GM21529 (cell line): ENCODE results near the gene SERINC5.

ENCODE experiments used
- ATAC-seq: cut with Tn5 transposase; IDR thresholded peaks from one replicate; pipeline ENCODE4 v1.9.1; 2021; ENCODE audit not compliant: unreplicated experiment

Gene SERINC5

DNA sequence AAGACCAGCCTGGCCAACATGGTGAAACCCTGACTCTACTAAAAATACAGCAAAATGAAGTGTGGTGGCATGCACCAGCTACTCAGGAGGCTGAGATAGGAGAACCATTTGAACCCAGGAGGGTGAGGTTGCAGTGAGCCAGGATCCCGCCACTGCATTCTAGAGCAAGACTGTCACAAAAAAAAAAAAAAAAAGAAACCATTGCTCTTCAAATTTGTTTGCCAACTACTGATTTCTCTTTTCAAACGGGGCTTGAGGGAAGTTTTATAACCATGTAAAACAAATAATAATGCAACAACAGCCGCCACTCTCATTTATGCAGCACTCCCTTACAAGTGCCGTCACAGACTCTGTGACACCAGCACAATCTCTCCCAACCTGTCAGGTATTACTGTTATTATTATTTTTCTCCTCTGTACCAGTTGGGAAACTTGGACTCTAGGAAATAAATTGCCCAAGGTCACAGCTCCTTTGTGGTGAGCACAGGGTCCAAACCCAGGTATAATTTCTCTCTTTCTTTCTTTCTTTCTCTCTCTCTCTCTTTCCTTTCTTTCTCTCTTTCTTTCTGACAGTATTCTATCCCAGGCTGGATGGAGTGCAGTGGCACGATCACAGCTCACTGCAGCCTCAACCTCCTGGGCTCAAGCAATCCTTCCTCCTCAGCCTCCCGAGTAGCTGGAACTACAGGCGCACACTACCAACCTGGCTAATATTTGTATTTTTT is 25.4 kb downstream of the SERINC5 start:
- no peak for ATAC-seq

DNA sequence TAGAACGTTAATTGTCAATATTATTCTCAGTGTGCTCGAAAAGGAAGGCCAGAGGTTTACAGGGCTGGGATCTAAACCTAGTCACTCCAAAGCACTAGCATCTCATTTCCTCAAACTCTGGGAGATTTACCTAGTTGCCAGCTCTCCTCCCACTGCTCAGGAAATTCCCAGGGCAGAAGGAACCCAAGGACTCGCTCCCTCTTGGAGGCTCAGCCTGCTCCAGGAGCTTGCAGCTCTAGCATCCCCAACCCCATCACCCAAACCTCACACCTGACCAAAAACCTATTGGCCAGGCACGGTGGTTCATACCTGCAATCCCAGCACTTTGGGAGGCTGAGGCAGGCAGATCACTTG is 26.0 kb downstream of the SERINC5 start:
- ATAC-seq = no peak

DNA sequence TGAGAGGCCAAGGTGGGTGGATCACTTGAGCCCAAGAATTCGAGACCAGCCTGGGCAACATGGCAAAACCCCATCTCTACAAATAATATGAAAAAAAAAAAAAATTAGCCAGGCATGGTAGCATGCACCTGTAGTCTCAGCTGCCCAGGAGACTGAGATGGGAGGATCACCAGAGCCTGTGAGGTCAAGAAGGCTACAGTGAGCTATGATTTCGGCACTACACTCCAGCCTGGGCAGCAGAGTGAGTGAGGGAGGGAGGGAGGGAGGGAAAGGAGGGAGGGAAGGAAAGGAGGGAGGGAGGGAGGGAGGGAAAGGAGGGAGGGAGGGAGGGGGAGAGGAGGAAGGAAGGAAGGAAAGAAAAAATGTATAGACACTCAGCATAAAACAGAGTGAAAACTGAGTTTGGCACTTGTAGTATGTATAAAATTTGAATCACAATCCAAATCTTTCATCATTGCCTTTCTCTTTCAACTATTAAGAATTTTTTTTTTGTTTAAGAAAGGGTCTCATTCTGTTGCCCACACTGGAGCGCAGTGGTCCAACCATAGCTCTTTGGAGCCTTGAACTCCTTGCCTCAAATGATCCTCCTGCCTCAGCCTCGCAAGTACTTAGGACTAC is 27.8 kb downstream of the SERINC5 start:
- ATAC-seq = no peak

DNA sequence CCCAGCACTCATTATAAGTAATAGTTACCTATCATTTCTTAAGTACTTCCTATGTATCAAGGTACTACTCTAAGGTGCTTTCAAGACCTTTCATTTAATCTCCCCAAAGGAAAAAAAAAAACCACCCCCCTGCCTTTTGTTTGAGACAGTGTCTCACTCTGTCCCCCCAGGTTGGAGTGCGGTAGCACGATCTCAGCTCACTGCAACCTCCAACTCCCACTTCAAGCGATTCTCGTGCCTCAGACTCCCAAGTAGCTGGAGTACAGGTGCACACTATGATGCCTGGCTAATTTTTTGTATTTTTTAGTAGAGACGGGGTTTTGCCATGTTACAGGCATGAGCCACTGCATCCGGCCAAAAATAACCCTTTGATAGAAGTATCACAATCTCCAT is 29.9 kb downstream of the SERINC5 start:
- no peak for ATAC-seq

DNA sequence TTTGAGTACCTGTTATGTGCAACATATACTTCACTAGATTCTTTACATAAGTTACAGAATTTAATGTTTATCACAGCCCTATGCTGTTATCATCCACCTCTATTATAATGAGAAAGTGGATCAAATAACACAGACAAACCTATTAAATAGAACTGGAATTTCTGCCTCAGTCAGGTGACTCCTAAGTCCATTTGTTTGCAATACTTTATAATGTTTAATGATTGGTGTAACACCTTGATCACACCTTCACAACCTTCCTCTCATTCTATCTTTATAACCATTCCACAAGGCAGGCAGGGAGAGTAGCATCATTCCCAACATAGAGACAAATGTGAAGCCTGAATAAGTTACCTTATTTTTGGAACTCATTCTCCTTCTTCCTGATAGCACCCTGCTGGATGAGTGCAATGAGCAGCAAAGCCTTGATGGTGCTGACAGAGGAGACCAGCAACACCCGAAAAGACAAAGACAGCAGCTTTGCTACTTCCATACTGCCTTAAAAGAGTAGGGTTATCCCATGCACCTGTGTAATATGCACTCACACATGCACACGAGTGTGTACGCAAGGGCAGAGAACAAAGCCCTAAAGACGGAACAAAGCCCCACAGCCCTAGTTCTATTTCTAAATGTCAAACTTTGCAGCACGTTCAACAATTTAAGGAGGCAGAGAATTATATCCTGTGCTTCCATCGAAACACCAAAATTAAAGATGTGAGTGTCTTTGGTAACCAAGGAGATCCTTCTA is 30.5 kb downstream of the SERINC5 start:
- ATAC-seq = no peak

DNA sequence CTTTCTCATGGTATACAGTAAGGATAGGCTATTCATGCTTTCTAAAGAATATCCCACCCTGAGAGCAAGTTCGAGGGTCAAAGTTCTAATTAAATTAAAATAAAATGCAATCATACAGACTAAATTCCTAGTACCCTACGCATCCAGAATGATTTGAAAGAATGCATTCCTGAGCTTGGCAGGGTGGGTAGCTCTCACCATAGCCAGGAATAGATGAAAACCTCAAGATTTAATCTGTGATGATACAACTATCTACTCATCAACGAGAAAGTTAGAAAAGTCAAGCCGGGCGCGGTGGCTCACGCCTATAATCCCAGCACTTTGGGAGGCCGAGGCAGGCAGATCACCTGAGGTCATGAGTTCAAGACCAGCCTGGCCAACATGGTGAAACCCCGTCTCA is 32.3 kb downstream of the SERINC5 start:
- ATAC-seq = no peak

DNA sequence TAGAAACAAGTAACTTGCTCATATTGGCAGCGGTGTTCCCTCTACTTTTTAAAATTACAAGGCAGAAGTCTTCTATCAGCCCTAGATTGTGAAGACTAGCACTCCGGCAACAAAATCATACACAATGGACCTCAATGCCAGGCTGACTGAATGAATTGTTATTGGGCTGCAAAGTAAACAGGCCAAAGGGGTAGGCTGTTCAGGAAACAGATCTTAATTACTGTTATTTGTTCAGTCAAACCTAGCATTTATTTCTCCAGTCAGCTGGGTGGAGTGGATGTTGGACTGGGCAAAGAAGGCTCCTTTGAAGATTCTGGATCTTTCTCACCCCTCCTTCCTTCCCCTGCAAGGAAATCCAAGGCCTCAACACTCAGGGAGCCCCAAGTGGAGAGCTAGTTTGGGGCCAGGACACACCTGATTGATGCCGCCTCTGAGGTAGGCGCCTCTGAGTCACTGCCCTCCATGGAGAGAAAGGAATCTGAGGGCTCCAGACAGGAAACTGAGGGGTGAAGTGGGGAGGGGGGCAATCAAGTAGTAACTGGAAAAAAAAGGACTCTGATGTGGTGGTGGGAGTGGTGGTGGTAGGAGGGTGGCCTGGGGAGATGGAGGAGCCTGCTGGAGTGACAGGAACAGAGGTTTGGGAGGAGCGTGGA is 35.5 kb downstream of the SERINC5 start:
- ATAC-seq = no peak

DNA sequence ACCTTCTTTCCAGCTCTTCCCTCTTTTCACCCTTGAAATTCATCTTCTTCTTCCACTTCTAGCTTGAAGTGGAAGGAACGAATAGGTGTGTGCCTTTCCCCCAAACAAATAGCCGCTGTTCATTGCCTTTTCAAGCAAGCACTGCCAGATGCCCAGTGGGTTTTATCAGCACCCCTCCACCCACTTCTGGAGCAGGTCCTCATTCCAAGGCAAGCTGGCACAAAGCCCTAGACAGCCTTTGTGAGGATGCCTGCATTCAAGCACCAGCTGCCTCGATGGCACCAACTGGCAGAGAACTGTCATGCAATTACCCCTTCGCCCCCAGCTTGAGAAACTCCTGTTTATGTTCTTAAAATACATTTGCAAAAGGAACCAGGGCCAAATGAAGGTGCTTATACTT is 36.5 kb downstream of the SERINC5 start:
- no peak for ATAC-seq

DNA sequence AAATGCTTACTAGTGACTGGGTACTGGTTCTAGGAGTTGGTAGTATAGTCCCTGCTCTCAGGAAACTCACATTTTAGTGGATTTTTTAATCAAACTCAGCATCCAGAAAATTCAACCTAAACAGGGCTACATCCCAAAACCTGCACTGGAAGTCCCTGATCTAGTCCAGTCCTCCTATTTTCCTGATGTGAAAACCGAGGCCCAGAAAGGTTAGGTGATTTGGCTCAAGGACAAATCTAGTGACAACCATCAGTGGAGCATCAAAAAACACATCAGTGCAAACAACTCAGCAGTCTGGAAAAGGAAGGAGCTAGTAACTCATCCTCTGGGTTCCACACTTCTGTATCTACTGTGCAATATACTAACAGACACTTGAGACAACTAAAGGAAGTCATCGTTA is 38.2 kb downstream of the SERINC5 start:
- ATAC-seq = no peak

DNA sequence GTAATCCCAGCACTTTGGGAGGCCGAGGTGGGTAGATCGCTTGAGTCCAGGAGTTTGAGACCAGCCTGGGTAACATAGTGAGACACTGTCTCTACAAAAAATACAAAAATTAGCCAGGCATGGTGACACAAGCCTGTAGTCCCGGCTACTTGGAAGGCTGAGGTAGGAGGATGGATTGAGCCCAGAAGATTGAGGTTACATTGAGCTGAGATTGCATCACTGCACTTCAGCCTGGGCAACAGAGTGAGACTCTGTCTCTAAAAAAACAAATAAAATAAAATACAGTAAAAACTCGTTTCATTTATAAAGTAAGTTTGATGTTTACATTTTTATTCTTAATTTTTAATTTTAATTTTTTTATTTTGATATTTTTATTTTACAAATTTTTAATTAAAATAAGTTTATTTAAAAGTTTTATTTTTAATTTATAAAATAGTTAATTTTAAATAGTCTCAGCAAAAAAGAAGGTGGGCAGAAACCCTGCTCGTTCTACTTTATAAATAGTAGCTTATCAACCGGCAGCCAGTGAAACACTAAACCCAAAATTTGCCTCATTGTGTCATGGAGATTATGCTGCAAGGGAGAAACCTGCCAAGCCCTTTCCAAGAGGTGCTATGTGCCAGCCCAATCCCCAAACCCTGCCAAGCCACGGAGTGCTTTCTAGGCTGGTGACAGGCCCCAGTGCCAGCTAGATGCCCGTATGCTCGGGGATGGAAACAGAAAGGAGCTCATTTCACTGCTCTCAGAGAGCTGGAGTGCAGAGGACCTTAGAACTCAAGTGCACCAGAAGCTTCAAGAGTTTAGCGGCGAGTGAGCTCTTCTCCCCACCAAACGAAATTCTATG is 38.9 kb downstream of the SERINC5 start:
- ATAC-seq = no peak

DNA sequence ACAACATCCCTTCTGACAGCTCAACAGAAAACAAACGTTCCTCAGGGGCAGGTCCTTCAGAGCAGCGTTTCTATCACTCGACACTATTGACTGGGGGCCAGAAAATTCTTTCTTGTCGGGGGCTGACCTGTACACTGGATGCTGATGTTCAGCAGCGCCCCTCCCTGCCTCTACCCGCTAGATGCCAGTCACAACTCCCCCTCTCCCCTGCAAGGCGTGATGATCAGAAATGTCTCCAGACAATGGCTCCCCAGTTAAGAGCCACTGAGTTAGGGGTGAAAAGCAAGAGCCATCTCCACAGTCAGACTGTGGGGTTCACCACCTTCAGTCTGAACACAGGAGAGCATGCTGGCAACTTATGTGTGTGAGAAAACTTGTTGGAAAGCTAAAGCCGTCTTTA is 39.8 kb downstream of the SERINC5 start:
- no peak for ATAC-seq

DNA sequence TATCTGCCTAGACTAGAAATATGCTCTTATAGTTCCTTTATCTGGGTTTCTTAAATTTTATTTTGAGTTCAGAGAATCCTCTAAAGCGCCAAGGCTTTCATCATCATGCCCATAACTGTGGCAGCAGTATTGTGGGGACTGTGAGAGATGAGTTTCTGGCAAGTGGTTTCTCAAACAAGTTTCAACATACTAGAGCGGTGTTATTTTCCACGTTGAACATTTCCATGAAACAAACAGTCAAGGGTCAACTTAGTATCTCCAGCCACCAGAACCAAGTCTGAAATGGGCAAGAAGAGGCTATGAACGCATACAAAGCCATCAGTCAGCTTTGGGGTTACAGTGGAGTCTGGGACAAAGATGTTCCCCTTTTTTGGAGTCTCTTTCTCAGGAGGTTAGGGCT is 40.3 kb downstream of the SERINC5 start:
- no peak for ATAC-seq

DNA sequence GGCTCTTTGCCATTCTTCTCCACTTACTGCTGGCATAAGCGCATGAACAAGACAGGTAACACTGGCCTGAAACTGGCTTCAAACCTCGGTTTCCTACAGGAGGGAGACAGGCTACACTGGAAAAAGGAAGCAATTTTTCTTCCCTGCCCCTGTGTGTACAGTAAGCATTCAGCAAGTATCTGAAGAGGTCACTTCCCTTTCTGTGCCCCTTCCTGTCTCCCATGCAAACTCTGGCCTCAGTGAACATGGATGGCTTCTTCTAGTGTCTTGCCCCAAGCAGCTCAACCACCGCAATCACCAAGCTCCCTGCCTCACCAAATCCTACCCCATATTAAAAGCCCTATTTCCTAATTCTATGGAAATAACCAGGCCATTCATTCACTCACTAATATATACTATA is 42.4 kb downstream of the SERINC5 start:
- ATAC-seq = no peak

DNA sequence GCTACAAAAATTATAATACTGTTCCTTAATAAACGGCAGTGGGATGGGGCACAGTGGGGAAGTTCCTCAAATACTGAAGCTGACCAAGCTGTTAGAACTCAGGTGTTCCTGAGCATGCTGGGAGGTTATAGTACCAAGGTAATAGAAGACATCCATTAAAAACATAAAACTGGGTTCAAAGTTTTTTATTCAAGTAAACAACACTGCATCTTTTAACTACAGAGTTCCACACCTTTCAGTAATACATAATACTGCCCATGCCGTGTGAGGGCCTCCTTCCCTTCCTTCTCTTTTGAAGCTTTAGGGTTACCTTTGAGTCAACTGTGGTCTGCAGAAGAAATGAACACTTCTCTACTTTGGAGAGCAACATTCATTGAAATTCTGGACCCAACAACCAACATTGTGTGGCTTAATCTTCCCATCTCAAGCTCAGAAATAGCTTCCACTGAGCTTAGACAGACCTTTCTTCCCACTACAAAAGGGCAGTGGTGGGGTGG is 43.6 kb downstream of the SERINC5 start:
- no peak for ATAC-seq

DNA sequence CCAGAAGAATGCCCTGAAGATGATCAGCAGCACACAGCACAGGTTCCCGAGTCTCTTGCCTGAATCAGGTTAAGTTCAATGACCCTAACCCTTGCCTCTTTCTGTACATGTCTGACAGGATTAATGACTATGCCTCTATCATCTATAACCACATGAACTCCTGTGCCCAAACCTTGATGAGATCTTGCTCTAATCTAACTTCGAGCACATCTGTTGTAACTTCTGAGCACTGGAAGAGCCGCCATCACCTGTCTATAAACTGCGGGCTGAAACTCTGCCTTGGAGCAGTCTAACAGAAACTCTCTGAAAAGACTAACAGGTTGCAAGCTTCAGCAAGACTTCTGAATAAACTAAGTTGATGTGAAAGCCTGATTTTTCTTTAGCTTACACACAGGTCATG is 44.5 kb downstream of the SERINC5 start:
- no peak for ATAC-seq

DNA sequence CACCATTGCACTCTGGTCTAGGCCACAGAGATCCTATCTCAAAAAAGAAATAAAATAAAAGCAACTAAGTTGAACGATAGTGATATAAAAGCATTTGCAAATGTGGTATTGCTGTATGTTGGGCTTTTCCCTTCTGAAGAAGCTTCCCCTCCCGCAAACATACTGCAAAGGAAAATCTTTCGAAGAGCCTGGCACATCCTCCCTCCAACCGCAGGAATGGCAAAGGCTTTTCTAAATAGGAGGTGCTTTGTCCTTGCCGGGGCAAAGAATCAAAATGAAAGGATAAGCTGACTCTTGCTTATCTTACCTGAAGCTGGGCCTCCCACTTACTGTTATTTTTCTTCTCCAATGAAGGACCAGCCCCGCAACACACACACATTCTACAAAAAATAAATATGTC is 45.8 kb downstream of the SERINC5 start:
- no peak for ATAC-seq

DNA sequence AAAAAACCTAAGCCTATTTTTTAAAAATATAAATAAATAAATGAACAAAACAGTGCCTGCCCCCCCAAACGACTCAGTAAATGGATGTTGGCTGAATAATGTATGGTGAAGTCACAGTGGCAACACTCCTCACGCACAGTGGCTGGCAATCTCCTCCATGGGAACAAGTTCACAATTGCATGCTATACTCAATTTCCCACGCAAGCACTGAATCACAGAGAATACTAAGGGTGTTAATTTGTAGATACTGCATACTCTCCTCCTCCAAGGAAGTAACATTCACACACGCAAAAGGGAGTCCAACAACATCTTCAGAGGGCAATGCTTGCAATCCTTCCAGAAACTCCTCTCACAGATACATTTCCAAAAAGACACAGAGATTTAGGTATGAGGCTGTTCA is 47.5 kb downstream of the SERINC5 start:
- ATAC-seq = no peak

DNA sequence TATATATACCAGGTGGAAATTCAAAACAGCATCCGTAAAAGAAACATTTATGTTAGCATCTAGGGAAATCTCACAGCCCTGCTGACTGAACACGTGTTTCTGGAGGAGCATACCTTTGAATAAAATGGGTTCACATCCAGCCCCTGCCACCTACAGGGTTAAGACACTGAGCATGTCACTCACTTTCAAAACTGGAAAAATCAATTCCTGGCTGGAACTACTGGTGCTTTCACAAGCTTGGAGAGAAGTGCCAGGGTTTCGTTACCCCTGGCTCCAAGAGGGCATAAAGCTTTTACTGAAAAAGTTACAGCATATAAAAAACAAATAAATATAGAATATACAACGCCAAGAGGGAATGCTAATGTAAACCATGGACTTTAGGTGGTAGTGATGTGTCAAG is 48.0 kb downstream of the SERINC5 start:
- no peak for ATAC-seq

DNA sequence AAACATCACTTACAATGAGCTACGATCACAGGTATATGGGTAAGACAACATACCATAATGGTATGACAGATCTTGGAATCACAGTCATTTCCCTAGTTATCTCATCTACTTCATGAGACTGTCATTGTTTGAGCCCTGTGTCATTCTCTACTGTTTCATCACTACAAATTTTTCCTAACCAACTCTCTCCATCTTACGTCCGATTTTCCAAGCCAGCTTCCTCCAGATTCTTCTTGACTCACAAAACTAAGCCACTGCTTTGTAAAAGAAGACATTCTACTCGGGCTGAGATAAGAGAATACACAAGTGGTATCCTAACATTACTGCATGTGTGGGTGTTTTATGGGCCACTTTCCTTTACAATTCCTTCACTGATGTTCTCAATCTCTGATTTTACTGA is 49.6 kb downstream of the SERINC5 start:
- ATAC-seq = no peak

DNA sequence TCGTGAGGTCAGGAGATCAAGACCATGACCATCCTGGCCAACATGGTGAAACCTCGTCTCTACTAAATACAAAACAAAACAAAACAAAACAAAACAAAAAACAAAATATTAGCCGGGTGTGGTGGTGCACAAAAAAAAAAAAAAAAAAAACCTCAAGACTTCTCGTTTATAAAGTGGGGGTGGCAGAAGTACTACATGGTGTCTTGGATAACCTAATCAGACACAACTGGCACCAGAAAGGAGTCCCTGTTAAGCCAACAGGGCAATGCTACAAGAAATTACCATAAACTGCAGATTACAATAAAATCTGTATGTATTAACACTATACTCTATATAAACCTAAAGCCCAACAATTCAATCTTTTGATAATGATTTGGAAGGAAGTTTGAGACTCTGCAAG is 50.0 kb downstream of the SERINC5 start:
- ATAC-seq = no peak
